B cell (primary cell): ENCODE measurements around the gene OR2F1. TPM values are rescaled to one million over a fixed set of nuclear protein-coding genes. Genes with fewer than 3 reads are reported as not detected.

Source experiments
- ATAC-seq: fragments of 200-7000 bp; cut with Tn5 transposase; one replicate; pipeline ENCODE4 v1.10.0; 2021; ENCODE audit warnings: low read depth, mild to moderate bottlenecking, moderate number of reproducible peaks, moderate library complexity
- CTCF ChIA-PET: fragments of 350-600 bp; sonication (Branson Sonifier 250); formaldehyde crosslinking; loops from one replicate; lab custom pipeline; 2021; ENCODE audit warnings: antibody characterized with exemption, inconsistent platforms; lab: Charles Lee
- POLR2A ChIA-PET: fragments of 350-600 bp; sonication (Branson Sonifier 250); formaldehyde crosslinking; loops from one replicate; lab custom pipeline; 2021; ENCODE audit warnings: antibody characterized with exemption; lab: Charles Lee
- DNase-seq: peaks from one replicate; pipeline ENCODE4 v3.0.0; 2013
- H2AFZ ChIP-seq: 2 replicates; pipeline ENCODE4 v1.6.1; 2012; ENCODE audit warnings: mild to moderate bottlenecking, low read depth, low read length; ENCODE audit not compliant: insufficient read depth, poor library complexity, severe bottlenecking
- H3K27ac ChIP-seq, 2 donors: 1 replicate in 1 of 2; 2 replicates in 1 of 2; pipeline ENCODE4 v1.5.1; 2012 to 2013; ENCODE audit warnings: low read length in 2 of 2, mild to moderate bottlenecking in 2 of 2, moderate library complexity in 1 of 2
- H3K27me3 ChIP-seq, 4 experiments: fragments of 200-600 bp in 1 of 4; sonication (generic) in 1 of 4; replicated peaks in 1 of 4; 1 replicate in 2 of 4; 2 replicates in 2 of 4; pipeline versions ENCODE4 v1.6.1 to v1.7.0; 2013 to 2016; ENCODE audit warnings: low read length in 3 of 4, mild to moderate bottlenecking in 2 of 4, mixed read lengths in 1 of 4, moderate library complexity in 1 of 4; ENCODE audit not compliant: insufficient read depth in 4 of 4, control insufficient read depth in 3 of 4; ENCODE audit errors: control extremely low read depth in 1 of 4
- H3K36me3 ChIP-seq, 2 experiments: replicated peaks in 1 of 2; 1 replicate in 1 of 2; 2 replicates in 1 of 2; pipeline versions ENCODE4 v1.6.1 to v1.7.1; 2013; ENCODE audit warnings: low read length in 1 of 2; ENCODE audit not compliant: insufficient read depth in 2 of 2, control insufficient read depth in 1 of 2; ENCODE audit errors: control extremely low read depth in 1 of 2, extremely low read depth in 1 of 2
- H3K4me1 ChIP-seq, 2 donors: fragments of 200-600 bp in 1 of 2; sonication (generic) in 1 of 2; 1 replicate in 1 of 2; 2 replicates in 1 of 2; pipeline versions ENCODE4 v1.5.1 to v1.6.1; 2013 to 2017; ENCODE audit warnings: low read length in 2 of 2; ENCODE audit not compliant: control insufficient read depth in 2 of 2, insufficient read depth in 2 of 2
- H3K4me2 ChIP-seq: replicated peaks from 2 replicates; pipeline ENCODE3; 2012; ENCODE audit warnings: mild to moderate bottlenecking, low read depth, low read length; ENCODE audit not compliant: poor library complexity, severe bottlenecking
- H3K4me3 ChIP-seq, 5 experiments: fragments of 200-600 bp in 1 of 5; sonication (generic) in 1 of 5; 1 replicate in 3 of 5; 2 replicates in 2 of 5; pipeline versions ENCODE4 v1.5.1 to v1.7.0; 2011 to 2016; ENCODE audit warnings: low read length in 4 of 5, mild to moderate bottlenecking in 4 of 5, low read depth in 2 of 5, control low read depth in 1 of 5, moderate library complexity in 1 of 5; ENCODE audit not compliant: insufficient read depth in 1 of 5; ENCODE audit errors: control extremely low read depth in 1 of 5, extremely low read depth in 1 of 5
- H3K79me2 ChIP-seq: fragments of 200-600 bp; sonication (generic); one replicate; pipeline ENCODE4 v1.6.0; 2016; ENCODE audit warnings: low read length; ENCODE audit not compliant: control insufficient read depth, insufficient read depth
- H3K9ac ChIP-seq: fragments of 200-600 bp; sonication (generic); 2 replicates; pipeline ENCODE4 v1.6.1; 2017; ENCODE audit warnings: mild to moderate bottlenecking, low read length, moderate library complexity
- H3K9me3 ChIP-seq, 3 donors: one replicate each; pipeline versions ENCODE4 v1.6.1 to v1.7.1; 2013; ENCODE audit warnings: low read length in 2 of 3; ENCODE audit not compliant: control insufficient read depth in 2 of 3, insufficient read depth in 1 of 3; ENCODE audit errors: control extremely low read depth in 1 of 3
- H4K20me1 ChIP-seq: 2 replicates; pipeline ENCODE4 v1.6.0; 2012; ENCODE audit warnings: mild to moderate bottlenecking, low read length; ENCODE audit not compliant: insufficient read depth, control insufficient read depth, poor library complexity, severe bottlenecking
- H3K27ac Mint-ChIP-seq: one replicate; pipeline ENCODE4 v1.8.0; 2021; ENCODE audit warnings: mixed read lengths
- H3K27me3 Mint-ChIP-seq: one replicate; pipeline ENCODE4 v1.8.0; 2021; ENCODE audit warnings: mixed read lengths
- H3K4me1 Mint-ChIP-seq: one replicate; pipeline ENCODE4 v1.8.0; 2021; ENCODE audit warnings: mixed read lengths
- H3K4me3 Mint-ChIP-seq: one replicate; pipeline ENCODE4 v1.8.0; 2021; ENCODE audit warnings: mixed read lengths
- H3K9me3 Mint-ChIP-seq: one replicate; pipeline ENCODE4 v1.8.0; 2022; ENCODE audit warnings: mixed read lengths; ENCODE audit not compliant: insufficient read depth
- EZH2 ChIP-seq: IDR thresholded peaks from 2 replicates; pipeline ENCODE4 v1.6.1; 2012; ENCODE audit warnings: borderline replicate concordance, low read depth, mild to moderate bottlenecking, moderate library complexity, low read length; ENCODE audit not compliant: insufficient read depth, poor library complexity, severe bottlenecking
- WGBS: methylation state at CpG from one replicate; pipeline ENCODE4 v1.1.5; 2013; ENCODE audit warnings: missing lambda C conversion rate; ENCODE audit not compliant: insufficient coverage; 5-methylcytosine and 5-hydroxymethylcytosine counted together
- intact Hi-C: fragments of 100-400 bp; cut with micrococcal nuclease; formaldehyde crosslinking; loops from one replicate; pipeline ENCODE4 v1.10.0; 2022
- polyA plus RNA-seq: library from polyadenylated mRNA; depleted of rRNA; stranded (reverse); fragments of >200 nt; gene quantifications from 2 replicates; pipeline ENCODE4 v1.2.3, GENCODE V29; 2012
- total RNA-seq, 2 donors: library from RNA; stranded (reverse); fragments of 120-200 nt in 1 of 2; gene quantifications; 1 replicate in 1 of 2; 2 replicates in 1 of 2; pipeline versions ENCODE4 v1.2.3 to v1.2.4, GENCODE V29; 2013 to 2022
- TF ChIP-seq, protein P1 (sequence below): fragments of 200-600 bp; IDR thresholded peaks from one replicate; pipeline ENCODE4 v1.8.0; 2022; ENCODE audit warnings: antibody characterized with exemption, mild to moderate bottlenecking

OR2F1 gene
- total and polyA plus RNA-seq, 2 donors (not counting 1 experiment from before 2014, with no cell fraction given), result not detected

DNA sequence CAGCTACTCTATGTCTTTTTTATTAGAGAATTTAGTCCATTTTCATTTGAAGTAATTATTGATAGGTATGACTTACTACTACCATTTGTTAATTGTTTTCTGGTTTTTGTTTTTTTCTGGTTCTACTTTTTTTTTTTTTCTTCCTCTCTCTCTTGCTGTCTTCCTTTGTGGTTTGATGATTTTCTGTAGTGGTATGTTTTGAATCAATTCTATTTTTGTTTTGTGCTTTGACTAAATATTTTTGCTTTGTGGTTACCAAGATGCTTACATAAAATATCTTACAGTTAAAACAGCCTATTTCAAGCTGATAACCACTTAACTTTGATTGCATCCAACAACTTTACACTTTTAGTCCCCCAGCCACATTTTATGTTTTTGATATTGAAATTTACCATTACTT is 22.9 kb upstream of the OR2F1 start:
- ATAC-seq, result no peak

DNA sequence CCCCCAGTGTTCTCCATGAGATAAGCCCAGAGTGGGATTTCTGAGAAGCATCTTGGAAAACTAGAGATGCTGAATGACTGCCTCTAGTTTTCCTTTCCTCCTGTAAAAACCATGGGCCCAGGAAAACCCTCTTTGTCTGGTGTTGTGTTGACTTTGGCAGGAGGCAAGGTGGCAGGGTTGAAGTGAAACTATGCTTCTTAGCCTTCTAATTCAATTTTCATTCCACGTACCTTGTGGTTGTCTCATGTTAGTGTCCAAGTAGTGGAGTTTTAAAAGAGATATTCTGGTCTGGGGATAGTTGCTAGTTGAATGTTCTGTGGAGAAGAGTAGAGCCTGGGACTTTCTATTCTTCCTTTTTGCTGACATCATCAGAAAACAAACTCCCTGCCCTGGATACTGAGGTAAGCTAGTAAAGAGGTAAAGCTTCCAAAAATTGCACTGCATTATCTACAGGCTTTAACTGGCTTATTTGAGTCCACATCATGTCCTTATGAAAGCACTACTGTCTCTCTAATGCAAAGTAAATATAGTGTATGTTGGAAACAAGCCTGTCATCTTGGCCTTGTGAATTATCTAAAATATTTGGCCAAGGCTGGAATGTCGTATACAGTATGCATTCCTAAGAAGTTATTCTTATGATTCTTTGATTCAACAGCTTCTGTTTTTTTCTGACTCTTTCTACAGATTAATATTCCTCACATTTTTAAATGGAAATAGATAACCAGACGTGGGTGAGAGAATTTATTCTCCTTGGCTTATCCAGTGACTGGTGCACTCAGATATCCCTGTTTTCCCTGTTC is 19.9 kb upstream of the OR2F1 start, which contains the start of gene OR2F2:
Gene OR2F2 (plus strand): TSS at position 708 of the 800 bp plus-strand sequence. CDS start 0 bp downstream, at position 708.
- DNase-seq, result no peak
- Histone ChIP-seq H3K4me3 (no peak within 1 kb of the TSS), H3K9me3 (peaks cover 0 to 4% (median 4%) of the 10 kb centered on the region in 3 donors), H3K36me3 (no peaks in the 10 kb centered on the region), H3K27me3 (peaks cover 0 to 3% (median 0%) of the 10 kb centered on the region in 4 experiments), H3K4me2 (no peak within 1 kb of the TSS), H4K20me1 (no peaks in the 10 kb centered on the region), H3K27ac (no peak within 1 kb of the TSS), H2AFZ (no peak within 1 kb of the TSS), H3K4me1 (no peaks in the 10 kb centered on the region), H3K79me2 (no peaks in the 10 kb centered on the region), H3K9ac (no peak within 1 kb of the TSS)
- peaks cover 7% of the 10 kb centered on the region for H3K27me3 Mint-ChIP-seq
- no peaks in the 10 kb centered on the region for H3K4me1 Mint-ChIP-seq
- POLR2A ChIA-PET, result no interaction called here
- no peak for ATAC-seq
- intact Hi-C loops, result no loop called here
- peaks cover 4% of the 10 kb centered on the region for H3K9me3 Mint-ChIP-seq
- TF ChIP-seq EZH2, result no peak
- TF ChIP-seq, protein P1, sequence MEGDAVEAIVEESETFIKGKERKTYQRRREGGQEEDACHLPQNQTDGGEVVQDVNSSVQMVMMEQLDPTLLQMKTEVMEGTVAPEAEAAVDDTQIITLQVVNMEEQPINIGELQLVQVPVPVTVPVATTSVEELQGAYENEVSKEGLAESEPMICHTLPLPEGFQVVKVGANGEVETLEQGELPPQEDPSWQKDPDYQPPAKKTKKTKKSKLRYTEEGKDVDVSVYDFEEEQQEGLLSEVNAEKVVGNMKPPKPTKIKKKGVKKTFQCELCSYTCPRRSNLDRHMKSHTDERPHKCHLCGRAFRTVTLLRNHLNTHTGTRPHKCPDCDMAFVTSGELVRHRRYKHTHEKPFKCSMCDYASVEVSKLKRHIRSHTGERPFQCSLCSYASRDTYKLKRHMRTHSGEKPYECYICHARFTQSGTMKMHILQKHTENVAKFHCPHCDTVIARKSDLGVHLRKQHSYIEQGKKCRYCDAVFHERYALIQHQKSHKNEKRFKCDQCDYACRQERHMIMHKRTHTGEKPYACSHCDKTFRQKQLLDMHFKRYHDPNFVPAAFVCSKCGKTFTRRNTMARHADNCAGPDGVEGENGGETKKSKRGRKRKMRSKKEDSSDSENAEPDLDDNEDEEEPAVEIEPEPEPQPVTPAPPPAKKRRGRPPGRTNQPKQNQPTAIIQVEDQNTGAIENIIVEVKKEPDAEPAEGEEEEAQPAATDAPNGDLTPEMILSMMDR, result no peak
- no peak within 1 kb of the TSS for H3K4me3 Mint-ChIP-seq
- no peak within 1 kb of the TSS for H3K27ac Mint-ChIP-seq
- no CpG with 5 or more reads among the region's 3 CpGs for WGBS
- CTCF ChIA-PET, result no interaction called here

More for the DNA sequence above, 22.9 kb upstream of the OR2F1 start:
- peaks cover 0 to 3% (median 0%) of the 10 kb centered on the region in 4 experiments for H3K27me3 ChIP-seq
- no peak overlapping the region for H3K4me3 Mint-ChIP-seq
- no peak overlapping the region for H2AFZ ChIP-seq
- peaks cover 6% of the 10 kb centered on the region for H3K27me3 Mint-ChIP-seq
- H3K9ac ChIP-seq, result no peak overlapping the region
- no peaks in the 10 kb centered on the region for H3K79me2 ChIP-seq
- intact Hi-C loops, result no loop called here
- POLR2A ChIA-PET, result no interaction called here
- peaks cover 4% of the 10 kb centered on the region for H3K9me3 Mint-ChIP-seq
- H3K4me3 ChIP-seq, result no peak overlapping the region
- H3K4me1 ChIP-seq, result no peaks in the 10 kb centered on the region
- H4K20me1 ChIP-seq, result no peaks in the 10 kb centered on the region
- DNase-seq, result no peak
- CTCF ChIA-PET, result no interaction called here
- H3K27ac ChIP-seq, result no peak overlapping the region
- H3K27ac Mint-ChIP-seq, result no peak overlapping the region
- H3K9me3 ChIP-seq, result peaks cover 0 to 4% (median 4%) of the 10 kb centered on the region in 3 donors
- no peak overlapping the region for H3K4me2 ChIP-seq
- no peaks in the 10 kb centered on the region for H3K4me1 Mint-ChIP-seq
- no peak for TF ChIP-seq EZH2
- no peaks in the 10 kb centered on the region for H3K36me3 ChIP-seq
